Measurements from ENCODE around the gene CDC25B. TPM values are rescaled to one million over a fixed set of nuclear protein-coding genes. Genes with fewer than 3 reads are reported as not detected.
A peak's percentile ranks its signal among the peaks of the same experiment; 100 is the strongest.

The CDC25B gene
- total RNA-seq, 1 donor from 2014 or later = 16.4 TPM

DNA sequence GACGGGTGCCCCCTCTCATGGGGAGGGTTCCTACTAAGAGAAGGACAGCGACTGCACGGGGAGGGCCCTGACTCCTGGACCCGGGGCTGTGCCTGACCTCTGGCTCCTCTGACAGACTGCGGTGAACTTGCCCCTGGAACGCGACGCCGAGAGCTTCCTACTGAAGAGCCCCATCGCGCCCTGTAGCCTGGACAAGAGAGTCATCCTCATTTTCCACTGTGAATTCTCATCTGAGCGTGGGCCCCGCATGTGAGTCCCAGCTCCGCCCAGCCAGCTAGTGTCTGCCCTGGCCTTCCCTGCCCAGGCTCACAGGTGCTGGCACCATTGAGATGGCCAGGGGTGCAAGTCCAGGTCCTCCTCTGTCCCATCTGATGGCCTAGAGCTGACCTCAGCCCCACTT is 7.2 kb downstream of the CDC25B start:
- DNase-seq (ENCODE audit: low read depth, low spot score) = no peak

DNA sequence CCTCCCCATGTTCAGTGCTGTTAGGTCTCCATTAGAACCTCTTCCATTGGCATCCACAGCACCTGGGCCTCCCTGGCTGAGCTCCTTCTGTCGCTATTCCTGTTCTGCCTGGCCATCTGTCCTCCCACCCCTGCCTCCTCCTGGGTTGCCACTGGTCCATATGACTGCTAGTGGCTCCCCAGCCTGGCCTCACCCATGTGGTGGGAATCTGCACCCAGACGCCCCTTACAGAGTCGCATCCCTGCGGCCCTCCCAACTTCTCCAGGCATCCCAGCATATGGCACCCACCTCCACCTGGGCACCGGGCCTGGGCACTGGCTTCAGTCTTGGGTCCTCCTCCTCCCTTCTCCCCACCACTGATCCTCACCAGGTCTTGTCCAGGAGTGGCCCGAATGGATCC is 7.7 kb downstream of the CDC25B start:
- DNase-seq (ENCODE audit: low read depth, low spot score) = no peak

DNA sequence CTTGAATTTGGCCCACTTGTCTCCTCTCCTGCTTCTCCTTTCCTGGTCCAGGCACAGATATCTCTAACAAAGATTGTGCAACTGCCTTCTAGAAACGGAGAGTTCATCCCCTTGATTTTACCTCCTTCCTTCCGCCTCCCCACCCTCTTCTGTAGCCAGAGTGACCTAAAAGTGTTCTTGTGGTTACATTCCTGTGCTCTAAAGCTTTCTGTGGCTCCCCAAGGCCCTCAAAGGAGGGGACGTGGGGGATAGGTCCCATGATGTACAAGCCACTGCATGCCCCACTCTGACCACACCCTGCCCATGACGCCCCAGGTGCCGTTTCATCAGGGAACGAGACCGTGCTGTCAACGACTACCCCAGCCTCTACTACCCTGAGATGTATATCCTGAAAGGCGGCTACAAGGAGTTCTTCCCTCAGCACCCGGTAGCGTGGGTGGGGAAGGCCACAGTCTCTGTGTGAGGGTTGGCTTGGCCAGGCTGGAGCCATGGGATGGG is 8.2 kb downstream of the CDC25B start:
- no peak for DNase-seq (ENCODE audit: low read depth, low spot score)

DNA sequence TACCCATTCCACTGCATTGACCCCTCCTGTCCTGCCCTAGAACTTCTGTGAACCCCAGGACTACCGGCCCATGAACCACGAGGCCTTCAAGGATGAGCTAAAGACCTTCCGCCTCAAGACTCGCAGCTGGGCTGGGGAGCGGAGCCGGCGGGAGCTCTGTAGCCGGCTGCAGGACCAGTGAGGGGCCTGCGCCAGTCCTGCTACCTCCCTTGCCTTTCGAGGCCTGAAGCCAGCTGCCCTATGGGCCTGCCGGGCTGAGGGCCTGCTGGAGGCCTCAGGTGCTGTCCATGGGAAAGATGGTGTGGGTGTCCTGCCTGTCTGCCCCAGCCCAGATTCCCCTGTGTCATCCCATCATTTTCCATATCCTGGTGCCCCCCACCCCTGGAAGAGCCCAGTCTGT is 8.7 kb downstream of the CDC25B start:
- no peak for DNase-seq (ENCODE audit: low read depth, low spot score)

DNA sequence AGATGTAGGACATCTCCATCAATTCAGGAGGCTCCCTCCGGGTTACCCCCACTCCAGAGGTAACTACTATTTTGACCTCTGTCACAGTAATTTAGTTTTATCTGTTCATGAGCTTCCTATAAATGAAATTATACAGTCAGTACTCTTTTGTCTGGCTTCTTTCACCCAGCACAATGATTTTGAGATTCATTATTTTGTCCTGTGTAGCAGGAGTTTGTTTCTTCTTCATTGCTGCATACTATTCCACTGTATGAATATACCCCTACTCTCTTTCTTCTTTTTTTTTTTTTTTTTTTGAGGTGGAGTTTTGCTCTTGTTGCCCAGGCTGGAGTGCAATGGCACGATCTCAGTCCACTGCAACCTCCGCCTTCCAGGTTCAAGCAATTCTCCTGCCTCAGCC is 12.4 kb downstream of the CDC25B start:
- no peak for DNase-seq (ENCODE audit: low read depth, low spot score)

DNA sequence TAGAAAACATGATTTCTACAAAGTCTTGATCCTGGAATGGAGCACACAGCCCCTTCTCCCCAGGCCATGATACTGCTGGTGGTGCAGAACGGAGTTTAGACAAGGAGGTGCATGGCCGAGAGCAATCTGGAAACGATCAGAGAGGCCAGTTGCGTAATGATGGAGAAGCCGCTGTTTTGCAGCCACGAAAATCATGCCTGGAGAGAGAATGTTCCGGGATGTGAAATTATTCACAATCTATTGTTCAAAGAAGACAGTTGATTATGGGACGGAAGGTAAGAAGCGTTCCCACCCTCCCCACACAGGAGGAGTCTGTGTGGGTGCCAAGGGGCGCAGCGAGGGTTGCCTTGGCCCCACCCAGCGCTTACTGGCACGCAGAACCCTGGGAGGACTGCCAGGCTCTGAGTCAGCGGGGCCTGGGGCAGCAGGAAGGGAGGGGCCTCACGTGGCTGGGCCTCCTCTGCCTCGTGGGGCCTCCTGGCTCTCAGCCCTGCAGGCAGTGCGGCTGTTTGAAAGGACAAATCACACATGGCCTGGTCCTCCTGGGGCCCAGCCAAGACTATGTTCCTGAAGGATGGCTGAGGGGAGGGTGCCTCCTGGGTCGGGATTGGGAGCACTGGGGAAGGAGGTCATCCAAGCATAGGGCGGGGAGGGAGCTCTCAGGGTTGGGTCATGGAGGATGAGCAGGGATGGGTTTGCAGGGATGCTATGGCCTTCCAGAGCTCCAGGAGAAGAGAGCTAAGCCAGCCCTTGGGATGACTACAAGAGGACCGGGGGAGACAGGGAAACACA is 15.6 kb downstream of the CDC25B start:
- peak; percentile 91 for DNase-seq (ENCODE audit: low read depth, low spot score)

DNA sequence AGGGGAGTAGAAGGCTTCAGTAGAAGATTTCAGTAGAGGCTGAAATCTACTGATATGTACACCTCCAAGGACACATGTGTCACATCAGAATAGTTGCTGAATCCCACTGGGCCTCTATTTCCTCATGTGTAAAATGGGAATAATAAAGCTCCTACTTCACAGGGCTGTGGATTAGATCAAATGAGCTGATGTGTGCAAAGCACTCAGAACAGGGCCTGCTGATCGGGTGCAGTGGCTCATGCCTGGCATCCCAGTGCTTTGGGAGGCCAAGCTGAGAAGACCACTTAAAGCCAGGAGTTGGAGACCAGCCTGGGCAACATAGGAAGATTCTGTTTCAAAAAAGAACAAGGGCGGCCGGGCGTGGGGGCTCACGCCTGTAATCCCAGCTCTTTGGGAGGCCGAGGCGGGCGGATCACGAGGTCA is 16.2 kb downstream of the CDC25B start:
- DNase-seq (ENCODE audit: low read depth, low spot score) = no peak

DNA sequence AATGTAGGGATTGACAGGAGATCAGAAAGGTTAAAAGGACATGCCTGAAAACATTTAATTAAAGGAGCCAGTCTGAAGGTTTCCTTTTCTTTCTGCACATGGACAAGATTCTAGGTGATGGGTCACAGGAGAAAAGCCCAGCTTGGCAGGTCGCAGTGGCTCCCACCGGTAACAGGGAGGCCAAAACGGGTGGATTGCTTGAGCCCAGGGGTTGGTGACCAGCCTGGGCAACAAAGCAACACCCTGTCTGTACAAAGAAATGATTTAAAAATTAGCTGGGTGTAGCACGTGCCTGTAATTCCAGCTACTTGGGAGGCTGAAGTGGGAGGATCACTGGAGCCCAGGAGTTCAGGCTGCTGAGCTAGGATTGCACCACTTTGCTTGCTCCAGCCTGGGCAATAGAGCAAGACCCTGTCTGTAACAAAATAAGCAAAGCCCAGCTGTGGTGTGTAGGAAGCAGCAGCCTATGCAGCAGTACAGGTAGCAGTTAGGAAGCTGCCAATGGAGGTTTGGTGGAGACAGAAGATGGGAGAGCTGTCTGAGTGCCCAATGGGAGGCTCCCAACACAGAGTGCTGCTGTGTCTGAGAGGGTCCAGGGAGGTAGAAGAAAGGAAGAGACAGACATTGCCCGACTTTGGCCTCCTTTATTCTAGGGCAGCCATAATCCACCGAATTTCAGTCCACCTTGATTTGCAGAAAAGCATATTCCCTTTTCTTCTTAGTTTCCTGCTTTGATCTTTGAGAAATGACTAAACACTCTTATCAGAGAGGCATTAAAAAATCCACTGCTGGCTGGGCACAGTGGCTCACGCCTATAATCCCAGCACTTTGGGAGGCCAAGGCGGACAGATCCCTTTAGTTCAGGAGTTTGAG is 17.1 kb downstream of the CDC25B start:
- no peak for DNase-seq (ENCODE audit: low read depth, low spot score)

DNA sequence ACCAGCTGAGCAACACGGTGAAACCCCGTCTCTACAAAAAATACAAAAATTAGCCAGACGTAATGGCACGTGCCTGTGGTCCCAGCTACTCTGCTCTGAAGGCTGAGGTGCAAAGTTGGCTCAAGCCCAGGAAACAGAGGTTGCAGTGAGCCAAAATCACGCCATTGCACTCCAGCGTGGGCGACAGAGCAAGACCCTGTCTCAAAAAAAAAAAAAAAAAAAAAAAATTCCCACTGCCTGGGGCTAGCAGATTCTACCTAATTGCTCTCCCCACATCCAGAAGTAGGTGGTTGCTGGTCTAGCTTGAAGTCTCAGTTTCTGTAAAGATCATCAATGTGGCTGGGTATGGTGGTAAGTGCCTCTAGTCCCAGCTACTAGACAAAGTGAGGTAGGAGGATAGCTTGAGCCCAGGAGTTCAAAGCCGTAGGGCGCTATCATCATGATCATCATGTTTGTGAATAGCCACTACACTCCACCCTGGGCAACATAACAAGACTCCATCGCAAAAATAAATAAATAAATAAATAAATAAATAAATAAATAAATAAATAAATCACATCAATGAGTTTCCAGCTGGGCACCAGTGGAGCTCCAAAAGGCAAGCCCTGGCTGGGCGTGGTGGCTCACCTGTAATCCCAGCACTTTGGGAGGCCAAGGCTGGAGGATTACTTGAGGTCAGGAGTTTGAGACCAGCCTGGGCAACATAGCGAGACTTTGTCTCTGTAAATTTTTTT is 17.9 kb downstream of the CDC25B start:
- no peak for DNase-seq (ENCODE audit: low read depth, low spot score)

DNA sequence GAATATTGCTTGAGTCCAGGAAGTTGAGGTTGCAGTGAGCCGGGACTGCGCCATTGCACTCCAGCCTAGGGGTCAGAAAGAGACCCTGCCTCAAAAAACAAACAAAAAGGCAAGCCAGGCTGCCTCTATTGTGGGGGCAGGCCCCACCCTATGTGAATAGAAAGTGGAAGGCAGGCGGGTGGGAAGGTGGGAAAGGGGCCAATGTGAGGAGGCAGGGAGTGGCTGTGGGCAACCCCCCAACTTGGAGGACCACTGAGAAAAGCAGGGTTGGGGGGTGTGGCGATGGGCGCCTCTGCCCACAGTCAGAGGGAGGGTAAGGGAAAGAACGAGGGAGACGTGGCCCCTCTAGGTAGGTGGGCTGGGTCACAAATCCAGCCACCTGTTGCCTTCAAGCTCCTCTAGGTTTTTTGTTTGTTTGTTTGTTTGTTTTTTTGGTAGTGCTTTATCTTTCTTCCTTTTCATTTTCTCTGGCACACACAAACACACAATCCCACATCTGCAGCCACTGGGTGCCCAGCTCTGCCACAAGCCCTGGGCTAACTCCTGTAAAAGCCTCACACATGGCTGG is 18.9 kb downstream of the CDC25B start:
- DNase-seq (ENCODE audit: low read depth, low spot score) = no peak

DNA sequence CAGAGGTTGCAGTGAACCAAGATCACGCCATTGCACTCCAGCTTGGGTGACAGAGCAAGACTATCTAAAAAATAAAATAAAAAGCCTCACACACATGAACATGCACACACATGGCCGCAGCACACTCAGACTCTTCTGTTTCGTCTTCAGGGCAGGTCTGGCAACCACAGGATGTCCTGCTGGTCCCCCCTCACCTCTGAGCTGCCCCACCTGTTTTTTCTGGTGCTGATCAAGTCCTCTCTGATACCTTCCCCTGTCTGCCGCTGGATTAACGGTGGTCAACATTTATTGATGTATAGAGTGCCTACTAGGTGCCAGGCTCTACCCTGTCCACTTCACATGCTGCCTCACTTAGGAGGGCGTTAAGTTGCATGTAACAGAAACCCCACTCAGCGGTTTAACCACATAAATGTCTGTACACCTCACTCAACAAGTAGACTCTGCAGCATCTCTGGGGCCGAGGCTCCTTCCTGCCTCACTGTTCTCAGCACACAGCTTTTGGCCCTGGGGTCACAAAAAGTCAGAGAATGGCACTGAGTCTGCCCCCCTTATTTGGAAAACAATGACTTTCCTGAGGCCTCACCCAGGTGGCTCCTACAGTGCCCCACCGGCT is 19.7 kb downstream of the CDC25B start:
- no peak for DNase-seq (ENCODE audit: low read depth, low spot score)

DNA sequence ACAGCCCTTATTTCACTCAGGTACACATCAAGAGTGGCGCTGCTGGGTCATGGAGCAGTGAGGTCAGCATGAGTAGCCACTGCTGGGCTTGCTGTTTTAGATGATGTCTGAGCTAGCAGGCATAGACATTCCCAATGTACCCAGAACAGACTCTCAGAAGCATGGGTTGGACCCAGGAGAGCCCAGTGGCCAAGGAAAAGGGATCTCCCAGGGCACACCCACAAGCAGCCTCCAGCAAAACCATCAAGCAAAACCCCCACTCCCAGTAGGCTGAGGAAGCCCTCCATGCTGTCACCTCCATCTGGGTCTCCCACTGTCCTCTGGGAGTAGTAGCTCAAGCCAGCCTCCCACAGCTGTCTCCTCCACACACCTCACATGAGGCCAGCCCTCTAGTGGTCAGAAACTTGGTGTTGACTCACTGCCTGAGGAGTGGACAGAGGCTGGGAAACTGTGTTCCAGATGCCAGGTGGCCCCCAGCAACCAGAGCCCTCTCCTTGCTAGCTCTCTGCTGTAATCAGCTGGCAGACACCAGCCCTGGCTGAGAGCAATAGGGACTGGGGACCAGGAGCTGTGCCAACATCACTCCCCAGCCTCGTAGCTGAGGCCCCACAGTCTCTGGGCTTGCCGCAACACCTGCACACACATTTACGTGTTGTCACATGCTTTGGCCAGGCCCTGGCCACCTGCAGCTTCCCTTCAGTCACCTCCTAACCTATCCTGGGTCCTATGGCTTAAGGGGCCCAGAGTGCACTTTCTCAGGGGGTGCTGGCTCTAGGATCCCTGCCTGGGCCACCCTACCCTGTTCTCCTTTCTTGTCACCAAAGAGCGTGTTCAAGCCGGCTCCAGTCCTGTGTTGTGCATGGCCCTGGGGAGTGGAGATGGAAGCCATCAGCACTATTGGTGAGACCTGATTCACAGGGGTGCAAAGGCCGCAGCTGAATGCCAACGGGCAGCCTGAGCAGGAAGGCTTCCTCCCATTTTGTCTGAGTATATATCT is 22.3 kb downstream of the CDC25B start:
- no peak for DNase-seq (ENCODE audit: low read depth, low spot score)

DNA sequence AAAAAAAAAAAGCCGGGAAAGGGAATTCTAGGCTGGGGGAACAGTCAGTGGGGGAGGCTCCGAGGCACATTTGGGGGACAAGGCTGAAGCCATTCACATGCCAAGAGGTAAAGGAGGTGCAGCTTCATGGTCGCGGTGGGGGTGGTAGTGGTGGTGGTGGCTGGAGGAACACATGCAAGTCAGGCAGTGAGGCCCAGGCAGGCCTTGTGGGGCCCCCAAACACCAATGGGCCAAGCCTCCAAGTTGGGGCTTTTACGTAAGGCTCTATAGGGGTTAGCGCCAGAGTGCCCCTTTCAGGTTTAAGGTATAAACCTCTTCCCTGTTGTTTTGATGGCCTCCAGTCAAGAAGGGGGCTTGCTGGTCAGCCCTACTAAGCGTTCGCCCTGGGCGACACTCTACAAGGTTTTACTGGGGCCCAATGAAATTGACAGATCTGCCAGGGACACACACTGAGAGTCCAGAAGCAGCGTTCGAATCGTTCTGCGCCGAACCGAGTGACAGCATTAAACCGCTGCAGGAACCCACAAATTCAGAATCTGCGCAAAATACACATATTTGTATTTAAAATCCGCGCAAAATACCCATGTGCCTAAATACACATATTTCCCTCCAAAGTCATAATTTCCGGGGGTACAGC is 23.4 kb downstream of the CDC25B start:
- DNase-seq (ENCODE audit: low read depth, low spot score) = no peak

DNA sequence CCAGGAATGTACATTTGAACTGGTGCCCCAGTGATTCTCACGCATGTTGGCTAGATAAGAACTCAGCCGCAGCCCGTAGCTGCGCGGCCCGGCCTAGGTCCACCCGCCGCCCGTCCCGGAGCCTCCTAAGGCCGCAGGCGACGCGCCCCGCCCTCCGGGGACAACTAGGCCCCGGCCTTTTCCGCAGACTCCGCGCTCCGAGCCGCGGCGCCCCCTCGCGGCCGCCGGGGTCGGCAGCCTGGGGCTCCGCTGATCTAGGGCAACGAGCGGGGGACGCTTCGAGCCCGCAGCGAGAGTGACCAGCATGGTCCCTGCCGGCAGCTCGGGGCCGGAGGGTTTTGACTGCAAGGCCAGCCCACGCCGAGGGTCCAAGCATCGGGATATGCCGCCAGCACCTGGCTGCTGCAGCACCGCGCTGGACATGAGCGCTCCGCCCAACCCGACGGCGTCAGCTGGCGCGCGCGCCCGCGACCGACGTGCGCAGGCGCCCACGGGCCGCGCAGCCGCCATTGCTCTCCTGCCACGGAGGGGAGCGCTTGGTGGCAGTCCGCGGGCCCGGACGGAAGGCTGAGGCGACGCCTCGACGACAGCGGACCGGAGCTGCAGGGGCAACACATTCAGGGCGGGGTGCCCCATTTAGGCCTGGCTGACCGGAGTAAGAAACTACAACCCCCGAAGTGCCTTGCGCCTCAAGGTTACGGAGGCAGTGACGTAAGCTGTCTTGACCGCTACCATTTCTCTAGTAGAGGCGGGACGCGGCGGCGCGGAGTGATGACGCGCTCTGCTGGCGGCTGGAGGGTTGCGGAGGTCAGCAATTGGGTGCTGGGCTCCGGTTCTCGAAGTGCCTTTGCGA is 24.2 kb downstream of the CDC25B start, which contains the start of gene AP5S1:
Gene AP5S1 (plus strand): TSS at position 500 of the 853 bp plus-strand sequence. CDS start 1,571 bp downstream, outside the sequence.
- peak; percentile 83 for DNase-seq (ENCODE audit: low read depth, low spot score)

DNA sequence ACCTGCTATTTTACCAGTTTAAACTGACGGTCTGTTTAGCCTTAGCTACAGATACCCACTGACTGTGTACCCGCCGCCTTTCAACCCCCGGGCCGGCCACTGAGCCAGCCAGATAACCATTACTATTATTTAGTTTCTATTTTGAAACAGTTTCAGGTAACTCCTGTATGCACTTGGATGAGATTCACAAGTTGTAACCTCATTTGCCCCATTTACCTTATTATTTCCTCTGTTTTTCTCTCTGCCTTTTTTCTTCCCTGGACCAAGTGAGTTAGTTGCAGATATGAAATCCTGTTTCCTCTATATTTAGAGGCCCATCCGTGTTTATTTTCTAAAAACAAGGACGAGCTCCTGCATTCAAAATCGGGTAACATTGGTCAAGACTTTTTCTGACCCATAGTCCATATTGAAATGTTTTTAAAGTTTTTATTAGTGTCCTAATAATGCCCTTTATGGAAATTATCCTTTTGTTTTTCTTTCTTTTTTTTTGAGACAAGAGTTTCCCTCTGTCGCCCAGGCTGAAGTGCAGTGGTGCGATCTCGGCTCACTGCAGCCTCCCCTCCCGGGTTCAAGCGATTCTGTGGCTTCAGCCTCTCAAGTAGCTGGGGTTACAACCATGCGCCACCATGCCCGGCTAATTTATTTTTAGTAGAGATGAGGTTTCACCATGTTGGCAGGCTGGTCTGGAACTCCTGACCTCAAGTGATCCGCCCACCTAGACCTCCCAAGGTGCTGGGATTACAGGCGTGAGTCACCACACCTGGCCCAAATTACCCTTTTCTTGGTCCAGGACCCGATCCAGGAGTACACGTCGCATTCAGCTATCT is 25.0 kb downstream of the CDC25B start:
- DNase-seq (ENCODE audit: low read depth, low spot score) = no peak

DNA sequence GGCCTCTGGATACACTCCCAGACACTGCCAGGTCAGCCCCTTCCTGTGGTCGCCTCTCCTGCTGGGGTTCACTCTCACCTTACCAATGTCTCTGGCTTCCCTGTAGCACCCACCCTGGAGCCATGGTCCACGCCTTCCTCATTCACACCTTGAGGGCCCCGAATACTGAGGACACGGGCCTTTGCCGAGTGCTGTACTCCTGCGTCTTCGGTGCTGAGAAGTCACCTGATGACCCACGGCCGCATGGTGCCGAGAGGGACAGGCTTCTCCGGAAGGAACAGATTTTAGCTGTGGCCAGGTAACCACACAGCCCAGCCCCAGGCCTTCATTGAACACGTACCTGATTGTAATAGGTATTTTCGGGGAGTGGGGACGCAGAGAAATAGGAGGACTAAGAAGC is 25.9 kb downstream of the CDC25B start:
- DNase-seq (ENCODE audit: low read depth, low spot score) = no peak

DNA sequence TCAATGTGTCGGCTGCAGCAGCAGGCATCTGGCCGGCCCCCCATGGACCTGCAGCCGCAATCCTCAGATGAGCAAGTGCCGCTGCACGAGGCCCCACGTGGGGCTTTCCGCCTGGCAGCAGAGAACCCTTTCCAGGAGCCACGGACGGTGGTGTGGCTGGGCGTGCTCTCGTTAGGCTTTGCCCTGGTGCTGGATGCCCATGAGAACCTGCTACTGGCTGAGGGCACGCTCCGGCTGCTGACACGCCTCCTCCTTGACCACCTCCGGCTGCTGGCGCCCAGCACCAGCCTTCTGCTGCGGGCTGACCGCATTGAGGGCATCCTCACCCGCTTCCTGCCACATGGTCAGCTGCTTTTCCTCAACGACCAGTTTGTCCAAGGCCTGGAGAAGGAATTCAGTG is 27.8 kb downstream of the CDC25B start:
- no peak for DNase-seq (ENCODE audit: low read depth, low spot score)
